Measurements from ENCODE around the gene CLEC18C.
A peak's percentile ranks its signal among the peaks of the same experiment; 100 is the strongest.
"Not testable (repeated sequence)": the region's sequence is repeated elsewhere in the genome, so short reads cannot be mapped to it uniquely, and the experiment has no call there.

The CLEC18C gene

GRCh38 chr16:70159355-70160348, 13.9 kb upstream of the CLEC18C start:
- no peak for DNase-seq (ENCODE audit: low spot score)

GRCh38 chr16:70160388-70160787, 13.2 kb upstream of the CLEC18C start:
- no peak for DNase-seq (ENCODE audit: low spot score)

GRCh38 chr16:70160821-70161220, 12.8 kb upstream of the CLEC18C start:
- DNase-seq (ENCODE audit: low spot score): no peak

DNA sequence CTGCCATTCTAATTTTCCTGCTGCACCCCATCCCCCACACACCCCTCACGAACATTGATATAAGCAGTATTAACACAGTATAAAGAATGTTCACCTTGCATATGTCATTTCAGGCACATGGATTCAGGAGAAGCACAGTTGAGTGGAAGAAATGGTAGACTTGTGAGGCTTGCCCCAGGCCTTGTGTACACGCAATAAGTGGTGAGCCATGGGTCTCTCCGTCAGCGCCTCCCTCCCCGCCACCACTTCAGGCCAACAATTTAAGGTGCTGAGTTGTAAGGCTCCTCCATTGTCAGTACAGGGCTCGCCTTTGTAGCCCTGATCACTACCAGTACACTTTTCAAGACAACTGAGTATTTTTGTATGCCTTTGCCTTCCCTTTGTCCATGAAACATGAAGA, 12.2 kb upstream of the CLEC18C start:
- no peak for DNase-seq (ENCODE audit: low spot score)

GRCh38 chr16:70162041-70162451, 11.5 kb upstream of the CLEC18C start:
- DNase-seq (ENCODE audit: low spot score): peak; percentile 84

DNA sequence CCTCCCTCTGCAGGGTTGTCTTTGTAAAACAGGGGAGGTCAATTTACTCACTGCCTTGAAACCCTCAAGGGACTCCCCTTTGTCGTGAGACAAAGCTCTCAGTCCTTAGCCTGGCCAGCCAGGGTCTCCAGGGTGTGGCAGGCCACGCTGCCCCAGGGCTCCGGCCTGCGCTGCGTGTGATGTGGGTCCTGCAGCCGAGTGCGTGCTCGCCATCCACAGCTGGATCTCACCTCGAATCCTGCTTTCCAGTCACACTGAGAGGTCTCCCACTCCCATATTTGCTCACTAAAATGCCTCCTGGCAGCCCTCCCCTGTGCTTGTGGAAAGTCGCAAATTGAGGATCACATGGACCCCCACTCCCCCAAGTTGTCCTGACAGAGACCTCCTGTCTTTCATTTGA, 10.0 kb upstream of the CLEC18C start:
- DNase-seq (ENCODE audit: low spot score): no peak

- not testable (repeated sequence) for DNase-seq (ENCODE audit: low spot score)
Observed at GRCh38 chr16:70166688-70167087, 6.9 kb upstream of the CLEC18C start.

GRCh38 chr16:70173916-70174315, 329 bp downstream of the CLEC18C start:
- not testable (repeated sequence) for DNase-seq (ENCODE audit: low spot score)

DNA sequence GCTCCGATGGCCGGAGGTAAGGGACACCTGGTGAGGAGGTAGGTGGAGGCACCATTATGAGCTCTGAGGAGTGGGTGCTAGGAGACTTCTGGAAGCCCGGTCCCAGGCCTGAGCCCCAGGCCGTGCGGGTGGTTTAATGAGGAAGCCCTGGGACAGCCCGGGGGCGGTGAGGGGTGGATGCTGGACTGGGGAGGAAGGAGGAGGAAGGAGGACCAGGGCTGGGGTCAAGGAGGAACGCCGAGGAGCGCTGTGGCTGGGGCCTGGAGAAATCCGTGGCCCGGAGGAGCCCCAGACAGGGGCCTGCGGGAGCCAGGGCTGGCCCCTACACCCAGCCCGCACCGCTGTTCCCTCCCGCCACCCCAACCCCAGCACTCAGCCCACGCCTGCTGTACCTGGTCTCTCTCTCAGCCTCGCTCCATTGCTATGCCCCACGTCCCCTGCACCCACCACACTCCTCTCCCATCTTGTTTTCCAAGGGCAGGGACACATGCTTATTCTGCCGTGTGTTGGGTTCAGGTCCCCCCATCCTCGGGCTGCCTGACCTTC, 873 bp downstream of the CLEC18C start:
- DNase-seq (ENCODE audit: low spot score): not testable (repeated sequence)

GRCh38 chr16:70187858-70188607, 14.4 kb downstream of the CLEC18C start:
- not testable (repeated sequence) for DNase-seq (ENCODE audit: low spot score)

DNA sequence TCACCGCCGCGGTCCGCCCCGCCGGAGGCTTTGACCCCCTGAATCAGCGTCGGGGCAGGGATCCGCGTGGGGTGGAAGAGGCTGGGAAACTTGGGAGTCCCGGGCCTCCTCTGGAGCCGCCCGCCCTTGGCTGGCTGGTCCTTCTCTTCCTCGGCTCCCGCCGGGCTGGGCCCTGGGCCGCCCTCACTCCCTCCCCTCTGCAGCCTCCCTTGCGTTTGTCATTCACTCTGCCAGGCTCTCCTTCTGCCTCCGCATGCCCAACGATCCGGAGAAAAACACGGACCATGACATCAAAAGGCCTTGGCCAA, 15.0 kb downstream of the CLEC18C start:
- DNase-seq (ENCODE audit: low spot score): not testable (repeated sequence)

DNA sequence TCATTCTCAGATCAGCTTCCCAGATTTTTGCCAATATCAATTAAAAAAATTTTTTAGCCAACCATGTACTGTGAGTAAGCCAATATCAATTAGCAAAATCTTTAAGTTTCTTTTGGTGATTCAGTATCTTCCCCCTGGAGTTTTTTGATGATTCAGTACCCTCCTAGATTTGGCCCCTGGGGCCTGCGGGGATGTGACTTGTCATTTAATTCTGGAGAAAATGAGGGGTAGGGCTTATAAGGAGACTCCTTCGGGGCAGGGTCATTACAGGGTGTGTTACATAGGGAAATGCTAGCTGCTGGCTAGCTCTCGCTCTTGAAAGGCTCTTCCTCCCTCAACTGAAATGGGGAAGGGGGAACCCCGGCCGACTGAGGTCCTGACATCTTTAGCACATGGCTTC, 17.0 kb downstream of the CLEC18C start:
- DNase-seq (ENCODE audit: low spot score): not testable (repeated sequence)

DNA sequence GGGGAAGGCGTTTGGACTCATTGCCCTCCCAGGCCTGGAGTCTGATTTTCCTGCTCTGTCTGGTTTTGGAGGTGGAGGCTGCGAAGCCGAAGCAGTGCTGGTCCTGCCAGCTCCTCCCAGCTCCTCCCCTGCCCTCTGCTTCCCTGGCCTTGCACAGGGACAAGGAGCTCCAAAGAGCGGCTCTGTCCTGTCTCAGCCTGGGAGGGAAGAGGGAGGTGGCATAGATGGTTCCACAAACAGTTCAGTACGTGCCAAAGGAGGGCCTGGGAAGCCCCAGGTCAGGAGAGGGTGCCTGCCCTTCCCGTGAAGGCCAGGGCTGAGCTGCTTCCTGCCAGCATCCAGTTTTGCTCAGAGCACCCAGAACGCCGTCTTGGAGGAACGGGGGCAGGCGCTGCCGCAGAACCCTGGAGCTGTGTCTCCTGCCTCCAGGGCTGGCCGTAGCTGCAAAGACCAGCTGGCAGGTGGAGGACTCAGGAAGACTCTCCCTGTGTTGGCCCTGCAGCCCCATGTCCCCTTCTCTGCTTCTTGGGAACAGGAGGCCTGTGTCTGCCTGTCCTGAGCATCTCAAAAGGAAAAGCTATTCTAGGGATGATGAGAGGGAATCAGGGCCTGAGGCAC, 23.2 kb downstream of the CLEC18C start:
- DNase-seq (ENCODE audit: low spot score): not testable (repeated sequence)

GRCh38 chr16:70197611-70198010, 24.0 kb downstream of the CLEC18C start:
- DNase-seq (ENCODE audit: low spot score): not testable (repeated sequence)

GRCh38 chr16:70198230-70198629, 24.6 kb downstream of the CLEC18C start:
- not testable (repeated sequence) for DNase-seq (ENCODE audit: low spot score)

DNA sequence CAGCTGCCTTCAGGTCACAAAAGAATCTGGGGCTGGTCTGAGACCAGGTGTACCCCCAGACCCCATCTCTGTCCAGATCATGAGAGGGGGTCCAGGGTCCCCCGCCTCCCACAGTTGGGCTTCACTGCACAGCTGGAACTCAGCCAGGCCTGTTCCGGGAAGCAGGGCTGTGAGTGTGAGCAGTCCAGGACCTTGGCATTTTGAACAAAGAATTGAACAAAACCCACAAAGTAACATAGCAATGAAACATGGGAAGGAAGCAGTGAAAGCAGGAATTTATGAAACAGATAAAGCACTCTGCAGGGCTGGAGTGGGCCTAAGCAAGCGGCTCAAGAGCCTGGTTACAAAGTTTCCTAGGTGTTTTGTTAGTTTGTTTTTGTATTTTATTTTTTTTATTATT, 25.1 kb downstream of the CLEC18C start:
- DNase-seq (ENCODE audit: low spot score): not testable (repeated sequence)

DNA sequence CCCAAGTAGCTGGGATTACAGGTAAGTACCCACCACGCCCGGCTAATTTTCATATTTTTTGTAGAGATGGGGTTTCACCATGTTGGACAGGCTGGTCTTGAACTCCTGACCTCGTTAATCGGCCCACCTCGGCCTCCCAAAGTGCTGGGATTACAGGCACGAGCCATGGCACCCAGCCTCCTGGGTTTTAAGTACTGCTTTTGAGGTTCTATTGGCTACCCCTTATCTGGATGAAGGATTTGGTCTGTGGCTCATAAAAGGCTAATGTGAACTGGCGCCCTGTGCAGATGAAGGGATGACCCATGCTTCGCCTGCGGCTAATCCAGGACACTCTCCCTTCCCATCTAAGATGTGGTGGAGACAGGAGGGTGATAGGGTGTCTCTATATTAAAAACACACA, 25.6 kb downstream of the CLEC18C start:
- DNase-seq (ENCODE audit: low spot score): not testable (repeated sequence)

GRCh38 chr16:70200063-70200462, 26.5 kb downstream of the CLEC18C start:
- DNase-seq (ENCODE audit: low spot score): not testable (repeated sequence)

DNA sequence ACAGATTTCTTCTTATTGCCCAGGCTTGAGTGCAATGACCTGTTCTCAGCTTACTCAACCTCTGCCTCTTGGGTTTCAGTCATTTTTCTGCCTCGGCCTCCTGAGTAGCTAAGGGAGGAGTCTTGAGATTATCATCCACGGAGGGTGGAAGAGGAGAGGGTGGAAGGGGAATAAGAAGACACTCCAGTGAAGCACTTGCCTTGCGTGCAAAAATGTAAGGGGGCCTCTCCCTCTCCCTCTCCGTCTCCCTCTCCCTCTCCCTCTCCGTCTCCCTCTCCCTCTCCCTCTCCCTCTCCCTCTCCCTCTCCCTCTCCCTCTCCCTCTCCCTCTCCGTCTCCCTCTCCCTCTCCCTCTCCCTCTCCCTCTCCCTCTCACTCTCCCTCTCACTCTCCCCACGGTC, 29.9 kb downstream of the CLEC18C start:
- not testable (repeated sequence) for DNase-seq (ENCODE audit: low spot score)

GRCh38 chr16:70204010-70204409, 30.4 kb downstream of the CLEC18C start:
- not testable (repeated sequence) for DNase-seq (ENCODE audit: low spot score)

- not testable (repeated sequence) for DNase-seq (ENCODE audit: low spot score)
Observed at GRCh38 chr16:70204668-70205405, 31.2 kb downstream of the CLEC18C start.
